Muscle layer of colon (tissue), 2 donors: Measurements from ENCODE around the gene MUC15.

ENCODE experiments used
- H3K27ac ChIP-seq: one replicate; pipeline ENCODE4 v1.7.0; 2013; ENCODE audit warnings: low read depth, mild to moderate bottlenecking, low read length, moderate library complexity
- H3K27me3 ChIP-seq, 2 donors: one replicate each; pipeline ENCODE4 v1.7.0; 2013; ENCODE audit warnings: low read length in 2 of 2, mild to moderate bottlenecking in 2 of 2; ENCODE audit not compliant: insufficient read depth in 2 of 2, control insufficient read depth in 1 of 2
- H3K36me3 ChIP-seq: one replicate; pipeline ENCODE4 v1.7.0; 2013; ENCODE audit warnings: mild to moderate bottlenecking, low read length; ENCODE audit not compliant: insufficient read depth
- H3K4me1 ChIP-seq: one replicate; pipeline ENCODE4 v1.7.0; 2013; ENCODE audit warnings: mild to moderate bottlenecking, low read length; ENCODE audit not compliant: insufficient read depth
- H3K4me3 ChIP-seq, 2 donors: one replicate each; pipeline ENCODE4 v1.7.0; 2013; ENCODE audit warnings: low read length in 2 of 2, low read depth in 1 of 2, mild to moderate bottlenecking in 1 of 2, moderate library complexity in 1 of 2
- H3K9ac ChIP-seq: one replicate; pipeline ENCODE4 v1.7.0; 2013; ENCODE audit warnings: low read length
- H3K9me3 ChIP-seq: one replicate; pipeline ENCODE4 v1.7.0; 2013; ENCODE audit warnings: mild to moderate bottlenecking, low read length
- donor health status: abdominal sarcoma.
- donor health status: Adenocarcinoma of cecum.

MUC15 gene, protein sequence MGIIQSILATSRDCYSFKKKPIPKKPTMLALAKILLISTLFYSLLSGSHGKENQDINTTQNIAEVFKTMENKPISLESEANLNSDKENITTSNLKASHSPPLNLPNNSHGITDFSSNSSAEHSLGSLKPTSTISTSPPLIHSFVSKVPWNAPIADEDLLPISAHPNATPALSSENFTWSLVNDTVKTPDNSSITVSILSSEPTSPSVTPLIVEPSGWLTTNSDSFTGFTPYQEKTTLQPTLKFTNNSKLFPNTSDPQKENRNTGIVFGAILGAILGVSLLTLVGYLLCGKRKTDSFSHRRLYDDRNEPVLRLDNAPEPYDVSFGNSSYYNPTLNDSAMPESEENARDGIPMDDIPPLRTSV

DNA sequence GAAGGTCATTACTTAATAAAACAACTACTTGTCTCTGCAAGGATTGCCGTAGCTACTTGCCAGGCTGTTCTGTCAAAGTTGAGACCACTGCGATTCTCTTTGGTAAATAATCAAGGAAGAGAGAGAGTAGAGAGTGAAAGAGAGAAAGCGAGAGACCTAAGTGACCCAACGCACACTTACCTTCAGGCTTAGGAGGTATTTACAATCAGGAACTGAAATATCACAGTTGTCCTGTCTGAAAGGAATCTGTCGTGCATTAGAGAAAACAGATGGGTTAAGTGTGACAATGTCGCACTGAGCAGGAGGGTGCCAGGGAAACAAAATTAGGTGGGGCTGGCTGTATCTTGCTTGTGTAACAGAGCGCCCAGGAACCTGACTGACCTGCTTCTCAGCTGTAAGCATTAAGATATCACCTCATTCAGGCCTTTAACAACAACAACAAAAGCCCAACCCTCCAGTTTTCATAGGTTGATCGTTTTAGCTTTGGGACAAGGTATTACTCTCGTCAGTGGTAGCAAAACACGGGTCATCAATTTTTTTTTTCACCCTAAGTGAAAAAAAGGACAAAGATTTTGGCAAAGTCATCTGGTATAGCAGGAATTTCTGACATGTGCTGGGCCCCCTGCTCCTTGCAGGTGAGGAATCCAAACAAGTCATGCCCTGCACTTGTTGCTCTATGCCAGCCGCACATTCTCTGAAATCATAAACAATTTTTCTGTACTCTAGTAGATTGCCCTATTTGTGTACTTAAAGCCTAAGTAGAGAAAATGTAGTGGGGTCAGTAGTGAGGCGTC lies at the start of gene MUC15:
Gene MUC15, minus strand, starts transcription at position 403 of the 794 bp plus-strand sequence. CDS start 5,169 bp downstream, outside the sequence.
- H3K36me3 ChIP-seq: no peaks in the 10 kb centered on the region
- H3K9ac ChIP-seq: no peak within 1 kb of the TSS
- no peaks in the 10 kb centered on the region for H3K27me3 ChIP-seq
- no peak within 1 kb of the TSS for H3K4me3 ChIP-seq
- H3K9me3 ChIP-seq: no peaks in the 10 kb centered on the region
- H3K27ac ChIP-seq: no peak within 1 kb of the TSS
- H3K4me1 ChIP-seq: no peaks in the 10 kb centered on the region

DNA sequence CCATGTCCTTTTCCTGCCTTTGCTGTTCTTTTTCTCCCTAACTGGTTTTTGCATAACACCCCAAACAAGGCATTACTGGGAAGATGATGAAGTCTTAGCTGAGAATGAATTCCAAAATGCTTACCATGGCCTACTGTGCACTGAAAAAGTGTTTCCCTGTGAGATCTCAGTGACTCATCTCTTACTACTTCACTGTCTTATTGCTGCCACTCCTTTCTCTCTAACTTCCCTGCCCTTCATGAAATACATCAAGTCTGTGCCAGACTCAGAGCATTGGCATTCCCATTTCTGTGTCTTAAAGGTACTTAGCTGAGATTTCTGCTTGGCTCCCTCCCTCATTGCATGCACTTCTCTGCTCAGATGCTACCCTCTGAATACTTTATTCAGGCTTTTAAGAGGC lies 49.1 kb upstream of the MUC15 start:
- Histone ChIP-seq H3K36me3 (no peaks in the 10 kb centered on the region), H3K9ac (no peak overlapping the region), H3K9me3 (no peaks in the 10 kb centered on the region), H3K4me1 (no peaks in the 10 kb centered on the region), H3K27me3 (no peaks in the 10 kb centered on the region), H3K27ac (no peak overlapping the region), H3K4me3 (no peak overlapping the region)

- Histone ChIP-seq H3K9me3 (no peaks in the 10 kb centered on the region), H3K27me3 (no peaks in the 10 kb centered on the region), H3K4me3 (no peak overlapping the region), H3K27ac (no peak overlapping the region), H3K4me1 (no peaks in the 10 kb centered on the region), H3K36me3 (no peaks in the 10 kb centered on the region), H3K9ac (no peak overlapping the region)
Observed at GRCh38 chr11:26620282-26621045, 48.4 kb upstream of the MUC15 start.

- Histone ChIP-seq H3K9me3 (peaks cover 5% of the 10 kb centered on the region), H3K4me3 (no peak overlapping the region), H3K27me3 (no peaks in the 10 kb centered on the region), H3K9ac (no peak overlapping the region), H3K4me1 (no peaks in the 10 kb centered on the region), H3K27ac (no peak overlapping the region), H3K36me3 (no peaks in the 10 kb centered on the region)
Observed at GRCh38 chr11:26618441-26618840, 46.4 kb upstream of the MUC15 start.

- peaks cover 5% of the 10 kb centered on the region for H3K9me3 ChIP-seq
- no peak overlapping the region for H3K27ac ChIP-seq
- no peak overlapping the region for H3K4me3 ChIP-seq
- no peak overlapping the region for H3K9ac ChIP-seq
- H3K27me3 ChIP-seq: no peaks in the 10 kb centered on the region
- no peaks in the 10 kb centered on the region for H3K4me1 ChIP-seq
- H3K36me3 ChIP-seq: no peaks in the 10 kb centered on the region
Observed at GRCh38 chr11:26613759-26614158, 41.7 kb upstream of the MUC15 start.

DNA sequence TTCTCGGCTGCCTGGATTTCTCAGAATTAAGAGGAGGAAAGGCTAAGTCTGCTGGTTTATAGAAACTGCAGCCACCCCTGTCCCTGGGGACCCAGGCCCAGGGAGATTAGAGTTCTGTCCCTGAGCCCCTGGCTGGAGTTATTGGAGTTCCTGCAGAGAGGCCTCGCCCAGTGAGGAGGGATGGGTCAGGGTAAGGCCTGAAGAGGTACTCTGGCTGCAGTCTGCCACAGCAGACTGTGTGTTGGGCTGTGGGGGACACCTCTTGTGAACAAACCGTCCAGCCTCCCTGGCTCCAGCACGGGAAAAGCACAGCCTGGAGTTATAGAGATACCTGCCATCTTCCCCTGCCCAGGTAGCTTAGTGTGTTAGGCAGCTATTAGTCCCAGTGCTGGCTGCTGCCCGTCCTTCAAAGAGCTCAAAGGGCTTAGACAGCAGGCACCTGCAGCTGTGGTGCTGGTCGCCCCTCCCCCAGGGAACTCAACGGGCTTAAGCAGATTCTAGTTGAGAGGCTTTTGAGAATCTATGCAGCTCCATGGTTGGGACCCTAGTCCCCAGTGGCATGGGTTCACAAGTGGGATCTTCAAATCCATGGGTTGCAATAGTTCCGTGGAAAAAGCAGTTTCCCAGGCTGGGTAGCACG lies 36.6 kb upstream of the MUC15 start:
- H3K4me1 ChIP-seq: no peaks in the 10 kb centered on the region
- H3K9ac ChIP-seq: no peak overlapping the region
- no peaks in the 10 kb centered on the region for H3K36me3 ChIP-seq
- H3K27me3 ChIP-seq: no peaks in the 10 kb centered on the region
- H3K4me3 ChIP-seq: no peak overlapping the region
- H3K27ac ChIP-seq: no peak overlapping the region
- peaks cover 2% of the 10 kb centered on the region for H3K9me3 ChIP-seq

DNA sequence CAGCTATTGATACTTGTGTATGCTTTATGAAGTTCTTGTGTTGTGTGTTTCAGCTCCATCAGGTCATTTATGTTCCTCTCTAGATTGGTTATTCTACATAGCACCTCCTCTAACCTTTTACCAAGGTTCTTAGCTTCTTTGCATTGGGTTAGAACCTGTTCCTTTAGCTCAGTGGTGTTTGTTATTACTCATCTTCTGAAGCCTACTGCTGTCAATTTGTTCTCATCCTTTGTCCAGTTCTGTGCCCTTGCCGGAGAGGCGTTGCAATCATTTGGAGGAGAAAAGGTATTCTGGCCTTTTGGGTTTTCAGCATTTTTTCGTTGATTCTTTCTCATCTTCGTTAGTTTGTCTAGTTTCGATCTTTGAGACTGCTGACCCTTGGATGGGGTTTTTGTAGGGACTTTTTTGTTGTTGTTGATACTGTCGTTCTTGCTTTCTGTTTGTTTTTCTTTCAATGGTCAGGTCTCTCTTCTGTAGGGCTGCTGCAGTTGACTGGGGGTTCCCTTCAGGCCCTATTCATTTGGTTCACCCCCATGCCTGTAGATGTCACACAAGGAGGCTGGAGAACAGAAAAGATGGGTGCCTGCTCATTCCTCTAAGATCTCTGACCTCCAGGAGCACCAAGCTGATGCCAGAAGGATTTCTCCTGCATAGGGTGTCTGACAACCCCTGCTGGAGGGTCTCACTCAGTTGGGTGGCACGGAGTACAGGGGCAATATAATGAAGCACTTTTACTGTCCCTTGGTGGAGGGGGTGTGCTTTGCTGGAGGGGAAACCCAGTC lies 35.9 kb upstream of the MUC15 start:
- H3K4me1 ChIP-seq: no peaks in the 10 kb centered on the region
- no peak overlapping the region for H3K9ac ChIP-seq
- no peak overlapping the region for H3K27ac ChIP-seq
- H3K9me3 ChIP-seq: no peaks in the 10 kb centered on the region
- H3K4me3 ChIP-seq: no peak overlapping the region
- no peaks in the 10 kb centered on the region for H3K36me3 ChIP-seq
- no peaks in the 10 kb centered on the region for H3K27me3 ChIP-seq

GRCh38 chr11:26599876-26600434 lies 27.9 kb upstream of the MUC15 start:
- Histone ChIP-seq H3K4me3 (no peak overlapping the region), H3K27ac (no peak overlapping the region), H3K9me3 (no peaks in the 10 kb centered on the region), H3K9ac (no peak overlapping the region), H3K36me3 (no peaks in the 10 kb centered on the region), H3K27me3 (no peaks in the 10 kb centered on the region), H3K4me1 (no peaks in the 10 kb centered on the region)

DNA sequence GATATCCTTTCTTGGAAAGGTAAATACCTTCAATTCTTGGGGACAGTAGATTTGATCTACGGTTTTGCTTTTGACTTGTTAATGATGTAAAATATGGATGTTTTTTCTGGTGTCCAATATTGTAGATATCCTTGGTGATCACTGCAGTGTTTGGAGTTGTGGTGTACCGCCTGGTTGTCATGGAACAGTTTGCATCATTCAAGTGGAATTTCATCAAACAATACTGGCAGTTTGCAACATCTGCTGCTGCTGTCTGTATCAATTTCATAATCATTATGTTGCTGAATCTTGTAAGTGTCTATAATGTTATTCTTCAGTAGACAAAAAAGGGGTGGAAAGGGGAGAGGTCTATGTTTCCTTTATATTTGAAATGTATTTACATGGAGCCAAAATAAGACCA lies 27.4 kb upstream of the MUC15 start:
- Histone ChIP-seq H3K27ac (no peak overlapping the region), H3K4me3 (no peak overlapping the region), H3K9ac (no peak overlapping the region), H3K9me3 (no peaks in the 10 kb centered on the region), H3K27me3 (no peaks in the 10 kb centered on the region), H3K36me3 (no peaks in the 10 kb centered on the region), H3K4me1 (no peaks in the 10 kb centered on the region)

DNA sequence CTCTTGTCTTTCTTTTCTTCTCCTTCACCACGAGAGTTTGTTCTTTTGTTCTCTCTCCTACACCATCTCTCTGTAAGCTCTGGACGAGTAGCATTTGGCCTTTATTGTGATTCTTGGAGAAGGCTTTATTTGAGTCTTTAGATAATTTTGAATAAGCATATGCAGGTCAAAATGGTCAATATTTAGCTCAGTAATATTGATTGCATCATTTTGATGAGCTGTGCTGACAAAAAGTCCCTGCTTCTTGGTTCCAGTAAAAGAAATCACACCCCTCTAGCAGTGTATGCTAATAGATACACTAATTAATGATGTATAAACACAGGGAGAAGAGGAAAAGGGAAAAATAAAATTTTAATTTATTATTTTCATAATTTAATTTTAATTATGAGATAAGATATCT lies 25.8 kb upstream of the MUC15 start:
- Histone ChIP-seq H3K36me3 (no peaks in the 10 kb centered on the region), H3K9ac (no peak overlapping the region), H3K4me1 (no peaks in the 10 kb centered on the region), H3K4me3 (no peak overlapping the region), H3K9me3 (no peaks in the 10 kb centered on the region), H3K27ac (no peak overlapping the region), H3K27me3 (no peaks in the 10 kb centered on the region)
